ENCODE measurements around the gene BST1.

Gene BST1

GRCh38 chr4:15676899-15677298 lies 26.0 kb upstream of the BST1 start:
- no peak for DNase-seq (ENCODE audit: low read depth in 2 of 2)

GRCh38 chr4:15677507-15677988 lies 25.3 kb upstream of the BST1 start:
- no peak for DNase-seq (ENCODE audit: low read depth in 2 of 2)

- no peak for DNase-seq (ENCODE audit: low read depth in 2 of 2)
Measured at GRCh38 chr4:15681067-15681371, 21.8 kb upstream of the BST1 start.

DNA sequence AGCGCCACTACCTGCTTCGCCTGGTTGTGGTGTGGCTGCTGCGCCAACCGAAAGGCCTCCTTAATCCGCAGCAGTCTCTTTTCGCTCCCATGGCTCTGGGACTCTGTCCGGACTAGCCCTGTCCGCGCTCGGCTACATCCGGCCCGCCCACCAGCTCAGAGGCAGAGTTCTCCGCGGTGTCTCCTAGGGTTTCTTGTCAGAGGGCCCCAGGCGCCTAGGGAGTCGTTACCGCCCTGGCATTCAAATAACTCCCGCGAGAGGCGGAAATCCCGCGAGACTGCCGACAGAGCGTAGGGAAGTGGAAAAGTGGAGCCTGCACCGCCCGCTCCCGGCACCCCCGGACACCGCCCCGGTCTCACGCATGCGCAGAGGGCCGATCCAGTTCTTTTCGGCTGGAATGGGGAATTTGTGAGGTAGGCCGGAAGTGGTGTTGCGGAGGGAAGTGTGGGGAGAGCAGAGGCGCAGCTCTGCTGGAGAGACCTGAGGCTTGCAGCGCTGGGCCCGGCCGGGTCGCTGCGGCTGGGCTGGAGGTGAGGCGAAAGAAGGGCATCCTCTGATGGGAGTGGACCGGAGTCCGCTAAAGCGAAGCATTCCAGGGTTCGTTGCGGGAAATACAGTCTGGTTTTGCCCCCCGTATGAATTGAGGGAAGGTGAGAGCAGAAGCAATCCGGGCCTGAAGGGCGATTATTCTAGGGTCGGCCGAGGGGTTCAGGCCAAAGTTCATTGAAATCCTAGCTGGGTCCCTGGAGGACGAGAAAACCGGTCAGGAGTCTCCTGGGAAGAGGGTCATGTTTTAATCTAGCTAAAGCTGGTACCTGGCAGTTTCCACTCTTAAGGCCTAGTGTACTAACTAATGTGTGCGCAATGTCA lies 21.3 kb upstream of the BST1 start, which contains the start of gene FAM200B:
Gene FAM200B, plus strand, starts transcription at position 456 of the 870 bp plus-strand sequence. CDS start 5,151 bp downstream, outside the sequence.
- DNase-seq (ENCODE audit: low read depth in 2 of 2): peak; percentile 92 to 99

DNA sequence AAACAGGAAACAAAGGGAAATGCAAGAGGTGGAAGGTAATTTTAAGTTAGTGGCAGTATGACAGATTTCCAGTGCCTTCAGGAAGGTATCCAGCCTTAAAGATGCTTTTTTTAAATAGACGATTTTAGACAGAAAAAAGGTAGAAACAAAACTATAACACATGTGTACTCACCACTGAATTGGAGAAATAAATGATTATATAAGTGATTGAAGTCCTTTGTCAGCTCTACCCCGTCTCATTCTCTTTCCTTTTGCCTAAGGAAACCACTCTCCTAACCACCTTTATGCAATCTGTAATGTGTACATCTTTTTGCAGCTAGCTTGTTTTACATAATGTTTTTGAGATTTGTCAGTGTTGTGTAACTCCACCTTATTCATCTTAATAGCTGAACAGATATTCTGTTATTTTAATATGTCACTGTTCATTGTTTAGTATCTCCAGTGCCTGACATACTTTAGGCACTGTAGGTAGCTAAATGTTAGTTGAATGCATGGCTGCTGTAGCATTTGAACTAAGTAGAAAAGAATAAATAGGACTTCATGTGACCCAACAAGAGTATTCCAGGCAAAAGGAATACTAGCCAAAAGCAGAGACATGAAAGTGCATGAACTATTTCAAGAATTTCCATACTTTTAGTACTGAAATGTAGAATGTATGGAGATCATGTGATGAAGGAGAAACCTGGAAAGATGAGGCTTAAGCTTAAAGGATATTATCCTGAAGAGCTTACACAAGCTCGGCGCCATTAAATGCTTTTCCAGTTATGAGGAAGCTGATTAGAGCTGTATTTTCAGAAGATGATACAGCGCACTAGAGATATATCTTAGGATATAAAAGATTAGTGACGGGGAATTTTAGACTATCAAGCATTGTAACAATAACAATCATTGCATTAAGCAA lies 20.4 kb upstream of the BST1 start:
- no peak for DNase-seq (ENCODE audit: low read depth in 2 of 2)

DNA sequence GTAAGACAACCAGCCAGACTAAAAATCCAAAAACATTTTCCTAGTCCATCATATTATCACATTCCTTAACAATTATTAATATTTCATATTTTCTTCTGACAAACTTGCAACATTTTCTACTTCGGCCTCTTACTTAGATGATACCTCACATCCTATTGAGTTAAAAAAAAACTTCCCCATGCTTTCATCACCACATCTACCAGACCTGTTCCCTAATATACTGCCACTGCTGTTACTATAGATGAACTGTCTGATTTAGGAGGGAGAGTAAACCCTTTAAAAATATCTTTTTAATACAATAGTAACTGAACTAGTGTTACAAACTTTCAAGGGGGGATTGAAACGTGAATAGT lies 19.7 kb upstream of the BST1 start:
- DNase-seq (ENCODE audit: low read depth in 2 of 2): no peak

- DNase-seq (ENCODE audit: low read depth in 2 of 2): no peak
Measured at GRCh38 chr4:15684498-15684897, 18.4 kb upstream of the BST1 start.

DNA sequence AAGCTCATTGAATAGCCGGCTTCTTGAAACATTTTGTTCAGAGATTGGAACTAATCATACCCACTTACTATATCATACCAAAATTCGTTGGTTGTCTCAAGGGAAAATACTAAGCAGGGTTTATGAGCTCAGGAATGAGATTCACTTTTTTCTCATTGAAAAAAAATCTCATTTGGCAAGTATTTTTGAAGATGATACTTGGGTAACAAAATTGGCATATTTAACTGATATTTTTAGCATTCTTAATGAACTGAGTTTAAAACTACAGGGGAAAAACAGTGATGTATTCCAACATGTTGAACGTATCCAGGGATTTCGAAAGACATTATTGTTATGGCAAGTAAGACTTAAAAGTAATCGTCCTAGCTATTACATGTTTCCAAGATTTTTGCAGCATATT lies 14.8 kb upstream of the BST1 start:
- DNase-seq (ENCODE audit: low read depth in 2 of 2): no peak

GRCh38 chr4:15689540-15689939 lies 13.3 kb upstream of the BST1 start:
- DNase-seq (ENCODE audit: low read depth in 2 of 2): no peak

DNA sequence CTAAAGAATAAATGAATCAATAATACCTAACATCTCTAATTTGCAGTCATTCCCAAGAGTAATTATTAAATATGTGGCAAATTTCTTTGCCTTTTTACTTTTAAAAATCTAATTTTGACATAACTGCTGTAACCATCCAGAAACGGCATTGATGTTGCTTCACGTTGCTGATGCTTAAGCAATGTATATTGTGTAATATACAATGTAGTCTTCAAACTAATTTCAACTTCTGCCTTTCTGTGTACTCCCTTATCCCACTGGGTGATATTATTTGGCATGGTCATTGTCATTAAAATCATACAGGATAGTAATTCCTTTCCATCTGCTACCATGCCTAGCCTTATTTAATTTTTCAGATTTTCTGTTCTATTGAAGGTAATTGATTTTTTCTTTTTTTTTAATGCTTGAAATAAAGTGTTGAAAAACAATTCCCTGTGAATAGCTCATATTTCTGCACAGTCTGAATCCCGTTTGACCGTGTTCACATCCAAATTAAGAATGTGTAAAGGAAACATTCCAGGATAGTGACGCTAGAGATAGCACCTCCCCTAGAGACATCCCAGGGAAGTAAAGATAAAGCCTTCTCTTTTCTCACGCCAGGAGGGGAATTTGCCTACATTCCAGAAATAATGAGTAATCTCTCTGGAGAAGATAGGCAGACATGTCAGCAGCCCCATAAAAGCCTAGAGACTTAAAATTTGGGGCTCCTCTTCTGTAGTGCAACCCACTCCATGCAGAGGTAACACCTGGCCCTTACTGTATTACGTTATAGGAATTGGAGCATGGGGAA lies 12.7 kb upstream of the BST1 start:
- DNase-seq (ENCODE audit: low read depth in 2 of 2): no peak

GRCh38 chr4:15691346-15692135 lies 11.3 kb upstream of the BST1 start:
- no peak for DNase-seq (ENCODE audit: low read depth in 2 of 2)

DNA sequence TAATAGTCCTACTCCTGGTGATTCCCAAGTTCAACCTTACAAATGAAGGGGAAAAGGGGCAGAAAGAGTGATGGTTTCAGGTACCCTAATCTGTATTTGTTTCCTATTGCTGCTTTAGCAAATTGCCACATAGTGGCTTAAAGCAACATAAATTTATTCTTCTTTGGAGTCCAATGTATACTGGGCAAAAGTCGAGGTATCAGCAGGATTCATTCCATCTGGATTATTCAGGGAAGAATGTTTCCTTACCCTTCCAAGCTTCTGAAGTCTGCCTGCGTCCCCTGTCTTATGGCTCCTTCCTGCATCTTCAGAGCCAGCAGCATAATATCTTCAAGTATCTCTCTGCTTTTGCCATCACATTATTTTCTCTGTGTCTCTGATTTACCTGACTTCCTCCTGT lies 10.3 kb upstream of the BST1 start:
- no peak for DNase-seq (ENCODE audit: low read depth in 2 of 2)

DNA sequence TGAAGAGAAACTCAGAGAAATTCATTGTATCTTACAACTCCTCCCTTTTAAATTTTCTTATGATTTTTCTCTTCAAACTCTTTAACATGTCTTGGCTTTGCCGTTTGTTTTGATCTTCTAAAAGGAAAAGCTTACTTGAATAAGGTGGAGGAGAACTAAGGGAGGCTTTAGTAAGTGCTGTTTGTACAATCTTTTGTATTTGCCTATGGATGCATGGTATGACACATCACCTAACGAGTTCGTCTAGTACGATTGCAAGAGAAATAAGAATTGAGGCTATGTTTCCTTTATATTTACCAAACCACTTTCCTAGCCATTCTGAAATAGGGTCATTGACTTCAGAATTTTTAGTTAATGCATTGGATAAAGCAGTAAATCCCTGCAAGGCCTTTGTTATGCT lies 8.4 kb upstream of the BST1 start:
- no peak for DNase-seq (ENCODE audit: low read depth in 2 of 2)

DNA sequence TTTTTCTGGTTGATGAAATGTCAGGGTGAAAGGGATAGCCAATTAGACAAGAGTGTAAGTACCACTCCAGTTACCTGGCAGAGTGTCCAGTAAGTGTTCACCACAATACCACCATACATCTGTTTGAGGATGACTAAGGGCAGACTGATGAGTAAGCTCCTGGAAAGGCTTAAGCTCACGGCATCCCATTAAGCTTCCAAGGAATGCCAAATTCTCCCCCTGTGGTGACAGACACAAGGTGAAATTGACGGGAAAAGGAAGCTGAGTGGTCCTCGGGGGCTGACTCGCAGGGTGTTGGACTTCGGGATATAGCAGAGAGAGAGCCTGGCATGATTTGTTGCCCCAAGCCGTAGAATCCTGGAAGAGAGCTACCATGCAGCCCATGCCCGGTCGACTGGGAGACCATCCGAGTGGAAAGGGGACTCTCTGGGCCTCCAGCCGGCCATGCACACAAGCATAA lies 7.6 kb upstream of the BST1 start:
- no peak for DNase-seq (ENCODE audit: low read depth in 2 of 2)

GRCh38 chr4:15695729-15696128 lies 7.1 kb upstream of the BST1 start:
- no peak for DNase-seq (ENCODE audit: low read depth in 2 of 2)

GRCh38 chr4:15696866-15697265 lies 6.0 kb upstream of the BST1 start:
- DNase-seq (ENCODE audit: low read depth in 2 of 2): no peak

DNA sequence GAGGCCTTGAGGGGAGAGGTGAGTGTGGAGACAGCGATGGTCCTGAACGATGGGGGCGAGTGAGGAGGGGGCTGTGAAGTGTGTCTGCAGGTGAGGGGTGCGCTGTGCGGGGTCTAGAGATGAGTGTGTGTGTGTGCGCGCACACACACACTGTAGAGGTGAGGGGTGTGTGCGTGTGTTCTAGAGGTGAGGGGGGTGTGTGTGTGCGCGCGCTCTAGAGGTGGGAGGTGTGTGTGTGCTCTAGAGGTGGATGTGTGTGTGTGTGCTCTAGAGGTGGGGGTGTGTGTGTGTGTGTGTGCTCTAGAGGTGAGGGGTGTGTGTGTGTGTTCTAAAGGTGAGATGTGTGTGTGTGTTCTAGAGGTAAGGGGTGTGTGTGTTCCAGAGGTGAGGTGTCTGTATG lies 574 bp downstream of the BST1 start:
- DNase-seq (ENCODE audit: low read depth in 2 of 2): no peak

DNA sequence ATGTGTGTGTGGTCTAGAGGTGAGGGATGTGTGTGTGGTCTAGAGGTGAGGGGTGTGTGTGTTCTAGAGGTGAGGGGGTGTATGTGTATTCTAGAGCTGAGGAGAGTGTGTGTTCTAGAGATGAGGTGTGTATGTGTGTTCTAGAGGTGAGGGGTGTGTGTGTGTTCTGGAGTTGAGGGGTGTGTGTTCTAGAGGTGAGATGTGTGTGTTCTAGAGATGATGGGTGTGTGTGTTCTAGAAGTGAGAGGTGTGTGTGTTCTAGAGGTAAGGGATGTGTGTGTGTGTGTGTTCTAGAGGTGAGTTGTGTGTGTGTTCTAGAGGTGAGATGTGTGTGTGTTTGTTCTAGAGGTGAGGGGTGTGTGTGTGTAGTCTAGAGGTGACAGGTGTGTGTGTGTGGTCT lies 1.3 kb downstream of the BST1 start:
- DNase-seq (ENCODE audit: low read depth in 2 of 2): no peak

- no peak for DNase-seq (ENCODE audit: low read depth in 2 of 2)
Measured at GRCh38 chr4:15706646-15707362, 3.9 kb downstream of the BST1 start.

DNA sequence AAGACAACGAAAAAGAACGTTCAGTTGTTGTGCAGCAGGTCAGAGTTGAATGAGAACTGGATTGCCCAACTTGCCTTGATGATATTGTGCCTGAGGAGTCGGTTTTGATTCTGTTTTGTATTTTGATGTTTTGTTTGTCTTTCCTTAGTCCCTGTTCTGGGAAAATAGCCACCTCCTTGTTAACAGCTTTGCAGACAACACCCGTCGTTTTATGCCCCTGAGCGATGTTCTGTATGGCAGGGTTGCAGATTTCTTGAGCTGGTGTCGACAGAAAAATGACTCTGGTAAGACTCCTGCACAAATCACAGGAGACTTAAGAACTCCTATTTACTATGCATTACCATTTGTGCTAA lies 4.5 kb downstream of the BST1 start:
- DNase-seq (ENCODE audit: low read depth in 2 of 2): no peak

GRCh38 chr4:15711762-15712161 lies 8.9 kb downstream of the BST1 start:
- no peak for DNase-seq (ENCODE audit: low read depth in 2 of 2)
